ENCODE results near the gene OR6M1.

The OR6M1 gene

GRCh38 chr11:123775289-123775688 is 30.9 kb downstream of the OR6M1 start:
- DNase-seq = no peak

- no peak for DNase-seq
Measured at GRCh38 chr11:123773959-123774358, 32.2 kb downstream of the OR6M1 start.

- no peak for DNase-seq
Measured at GRCh38 chr11:123773026-123773425, 33.1 kb downstream of the OR6M1 start.

- no peak for DNase-seq
Measured at GRCh38 chr11:123771664-123772063, 34.5 kb downstream of the OR6M1 start.

DNA sequence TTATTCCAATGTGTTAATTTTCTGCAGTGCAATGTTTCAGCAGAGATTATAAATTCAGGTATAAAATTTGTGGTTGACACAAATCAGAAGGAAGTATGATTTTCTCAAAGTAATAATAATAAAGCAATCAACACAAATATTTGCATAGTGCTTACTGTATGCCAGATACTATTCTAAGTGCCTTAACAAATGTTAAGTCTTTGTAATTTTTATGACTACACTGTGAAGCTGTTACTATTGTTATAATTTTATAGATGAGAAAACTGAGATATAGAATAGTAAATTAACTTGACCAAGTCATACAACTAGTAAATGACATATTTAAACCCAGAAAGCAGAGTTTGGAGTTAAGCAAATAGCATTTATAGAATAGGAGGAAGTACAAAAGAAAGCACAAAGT is 35.4 kb downstream of the OR6M1 start:
- DNase-seq = no peak

- DNase-seq = no peak
Measured at GRCh38 chr11:123765601-123766000, 40.5 kb downstream of the OR6M1 start.

DNA sequence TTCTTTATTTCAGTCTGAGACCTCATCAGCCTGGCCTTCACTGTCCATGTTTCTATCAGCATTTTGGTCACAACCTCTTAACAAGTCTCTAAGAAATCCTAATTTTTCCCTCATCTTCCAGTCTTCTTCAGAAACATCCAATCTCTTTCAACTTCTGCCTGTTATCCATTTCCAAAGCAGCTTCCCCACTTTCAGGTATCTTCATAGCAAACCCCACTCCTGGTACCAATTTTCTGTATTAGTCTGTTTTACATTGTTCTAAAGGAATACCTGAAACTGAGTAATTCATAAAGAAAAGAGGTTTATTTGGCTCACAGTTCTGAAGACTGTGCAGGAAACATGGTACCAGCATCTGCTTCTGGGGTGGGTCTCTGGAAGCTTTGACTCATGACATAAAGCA is 43.7 kb downstream of the OR6M1 start:
- DNase-seq = no peak

DNA sequence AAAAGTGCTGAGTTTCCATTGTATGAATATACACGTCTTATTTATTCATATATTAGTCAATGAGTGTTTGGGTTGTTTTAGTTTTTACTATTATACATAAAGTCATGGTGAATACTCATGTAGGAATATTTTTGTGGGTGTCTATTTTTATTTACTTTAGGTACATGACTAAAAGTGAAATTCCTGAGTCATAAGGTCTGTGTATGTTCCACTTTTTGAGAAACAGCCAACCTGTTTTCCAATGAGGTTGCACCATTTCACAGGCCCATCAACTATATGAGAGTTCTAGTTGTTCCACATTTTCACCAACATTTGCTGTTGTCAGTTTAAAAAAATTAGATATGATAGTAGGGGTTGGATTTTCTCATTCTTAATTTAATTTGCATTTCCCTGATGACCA is 45.3 kb downstream of the OR6M1 start:
- no peak for DNase-seq

DNA sequence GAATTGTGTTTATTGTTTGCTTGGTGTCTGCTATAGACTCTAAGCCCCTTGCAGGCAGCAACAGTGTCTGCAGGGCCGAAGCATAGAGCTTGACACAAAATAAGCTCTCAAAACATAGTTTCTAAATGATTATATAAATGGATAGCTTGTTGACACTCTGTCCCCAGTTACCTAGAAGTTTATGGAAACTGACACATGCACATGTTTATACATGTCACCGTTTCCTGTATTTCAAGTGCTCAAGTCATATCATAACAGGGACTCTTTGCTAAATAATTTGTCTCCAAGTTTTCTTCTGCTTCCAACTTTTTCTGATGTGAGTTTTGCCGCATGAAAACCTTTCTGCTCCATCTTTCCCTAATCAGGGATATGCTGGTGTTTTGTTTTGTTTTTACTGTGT is 48.2 kb downstream of the OR6M1 start:
- DNase-seq = no peak

DNA sequence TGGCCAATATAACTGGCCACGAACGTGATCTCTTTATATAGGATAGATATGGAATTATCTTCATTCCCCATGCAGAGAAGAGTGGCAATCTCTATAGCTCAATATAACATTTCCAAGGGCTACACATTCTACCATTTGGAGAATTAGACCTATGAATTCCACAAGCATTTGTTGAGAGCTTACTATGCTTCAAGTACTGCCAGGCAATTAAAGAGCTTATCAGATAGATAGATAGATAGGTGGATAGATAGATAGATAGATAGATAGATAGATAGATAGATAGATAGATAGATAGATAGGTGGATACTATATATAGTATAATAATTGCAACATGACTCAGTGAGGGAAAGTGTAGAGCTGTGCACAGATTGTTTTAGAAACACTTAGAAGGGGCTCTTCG is 50.3 kb downstream of the OR6M1 start:
- no peak for DNase-seq
